Right cardiac atrium (tissue), 5 donors: ENCODE measurements around the gene HOPX. TPM values are rescaled to one million over a fixed set of nuclear protein-coding genes. Genes with fewer than 3 reads are reported as not detected.
"Not testable (repeated sequence)": the region's sequence is repeated elsewhere in the genome, so short reads cannot be mapped to it uniquely, and the experiment has no call there.

Experiments used
- ATAC-seq, 2 donors: fragments of 200-7000 bp; cut with Tn5 transposase; one replicate each; pipeline versions ENCODE4 v1.8.0 to v1.9.1; 2020; ENCODE audit warnings: moderate library complexity in 2 of 2, mild to moderate bottlenecking in 1 of 2
- DNase-seq, 3 donors: peaks; one replicate each; pipeline ENCODE4 v3.0.0-alpha.2; 2020
- H3K27ac ChIP-seq: one replicate; pipeline ENCODE4 v1.5.1; 2013; ENCODE audit warnings: mild to moderate bottlenecking, low read length, control low read depth, moderate library complexity
- H3K27me3 ChIP-seq: one replicate; pipeline ENCODE4 v1.6.1; 2013; ENCODE audit not compliant: control insufficient read depth, insufficient read depth
- H3K4me1 ChIP-seq: one replicate; pipeline ENCODE4 v1.6.1; 2013; ENCODE audit warnings: low read length; ENCODE audit not compliant: control insufficient read depth, insufficient read depth
- H3K4me3 ChIP-seq: one replicate; pipeline ENCODE4 v1.5.1; 2013; ENCODE audit warnings: low read length, control low read depth
- H3K9me3 ChIP-seq: one replicate; pipeline ENCODE4 v1.6.1; 2013; ENCODE audit warnings: low read length; ENCODE audit not compliant: control insufficient read depth
- WGBS: extraction: QIAGEN DNeasy Blood & Tissue Kit; methylation state at CpG from one replicate; pipeline ENCODE4 v1.1.7; 2013; 5-methylcytosine and 5-hydroxymethylcytosine counted together
- intact Hi-C, 4 donors: fragments of 100-400 bp; cut with DNase I; formaldehyde crosslinking; loops; one replicate each; pipeline versions ENCODE4 v1.11.0 to v1.14.0; 2022 to 2023
- polyA plus RNA-seq: library from polyadenylated mRNA; stranded (reverse); fragments of 200-250 nt; gene quantifications from one replicate; pipeline ENCODE4 v1.2.3, GENCODE V29; 2013
- total RNA-seq, 4 donors: library from RNA; stranded (reverse); fragmentation: NEBNext Ultra II Directional; extraction: Animal tissue kit (Norgen Biotek cat#: 25700); gene quantifications; one replicate each; pipeline ENCODE4 v1.2.1, GENCODE V29; 2021
- donor health status: healthy with polysubstance abuse.
- donor health status: DM: no; HTN: yes; CAD: no.
- donor health status: DM: no; HTN: no; CAD: no.
- donor health status: DM: no; HTN: yes; CAD: no; lungs with severe emphysema.
- donor health status: DM: yes; HTN: yes; CAD: no.

The HOPX gene
- total and polyA plus RNA-seq, 5 donors = 30.6 to 159 (median 72.1) TPM

GRCh38 chr4:56704089-56704871, 23.2 kb upstream of the HOPX start:
- intact Hi-C loops = no loop called here

GRCh38 chr4:56703378-56703777, 22.3 kb upstream of the HOPX start:
- intact Hi-C loops = no loop called here
- Histone ChIP-seq H3K4me3 (no peak overlapping the region), H3K4me1 (no peaks in the 10 kb centered on the region), H3K9me3 (no peaks in the 10 kb centered on the region), H3K27ac (no peak overlapping the region), H3K27me3 (no peaks in the 10 kb centered on the region)
- 59% methylated on average over 5 of the region's 5 CpGs for WGBS
- DNase-seq (no peak), ATAC-seq (no peak)

More at GRCh38 chr4:56704089-56704871, 23.2 kb upstream of the HOPX start:
- Histone ChIP-seq H3K27me3 (no peaks in the 10 kb centered on the region), H3K9me3 (no peaks in the 10 kb centered on the region), H3K27ac (no peak overlapping the region), H3K4me1 (no peaks in the 10 kb centered on the region), H3K4me3 (no peak overlapping the region)
- DNase-seq = peak in 1 of 3 donors; percentile 51
- peak; percentile 16 to 34 for ATAC-seq
- 63% methylated on average over 7 of the region's 7 CpGs for WGBS

GRCh38 chr4:56701644-56702043, 20.5 kb upstream of the HOPX start:
- DNase-seq = no peak
- no peaks in the 10 kb centered on the region for H3K27me3 ChIP-seq
- H3K27ac ChIP-seq = no peak overlapping the region
- no peak overlapping the region for H3K4me3 ChIP-seq
- WGBS = 57% methylated on average over 2 of the region's 2 CpGs
- ATAC-seq = no peak
- H3K9me3 ChIP-seq = no peaks in the 10 kb centered on the region
- intact Hi-C loops = no loop called here
- H3K4me1 ChIP-seq = no peaks in the 10 kb centered on the region

- WGBS = 78% methylated on average over 4 of the region's 4 CpGs
- DNase-seq (no peak), ATAC-seq (no peak)
Observed at GRCh38 chr4:56701161-56701480, 20.0 kb upstream of the HOPX start.

GRCh38 chr4:56699537-56700105, 18.5 kb upstream of the HOPX start:
- 58% methylated on average over 2 of the region's 2 CpGs for WGBS

More at GRCh38 chr4:56701161-56701480, 20.0 kb upstream of the HOPX start:
- intact Hi-C loops = no loop called here
- H3K4me3 ChIP-seq = no peak overlapping the region
- H3K4me1 ChIP-seq = no peaks in the 10 kb centered on the region
- no peak overlapping the region for H3K27ac ChIP-seq
- no peaks in the 10 kb centered on the region for H3K9me3 ChIP-seq
- H3K27me3 ChIP-seq = no peaks in the 10 kb centered on the region

GRCh38 chr4:56698329-56698728, 17.2 kb upstream of the HOPX start:
- H3K4me1 ChIP-seq = no peaks in the 10 kb centered on the region
- H3K27ac ChIP-seq = no peak overlapping the region
- intact Hi-C loops = no loop called here
- H3K9me3 ChIP-seq = no peaks in the 10 kb centered on the region
- 53% methylated on average over 4 of the region's 4 CpGs for WGBS
- H3K4me3 ChIP-seq = no peak overlapping the region
- H3K27me3 ChIP-seq = no peaks in the 10 kb centered on the region
- ATAC-seq (no peak), DNase-seq (no peak)

More at GRCh38 chr4:56699537-56700105, 18.5 kb upstream of the HOPX start:
- H3K4me1 ChIP-seq = no peaks in the 10 kb centered on the region
- intact Hi-C loops = no loop called here
- no peak overlapping the region for H3K27ac ChIP-seq
- no peak for DNase-seq
- no peaks in the 10 kb centered on the region for H3K27me3 ChIP-seq
- no peak for ATAC-seq
- H3K4me3 ChIP-seq = no peak overlapping the region
- no peaks in the 10 kb centered on the region for H3K9me3 ChIP-seq

- WGBS = 82% methylated on average over 5 of the region's 5 CpGs
- intact Hi-C loops = no loop called here
- no peak for ATAC-seq
- no peaks in the 10 kb centered on the region for H3K9me3 ChIP-seq
- no peak overlapping the region for H3K4me3 ChIP-seq
- no peak overlapping the region for H3K27ac ChIP-seq
- H3K27me3 ChIP-seq = no peaks in the 10 kb centered on the region
- no peaks in the 10 kb centered on the region for H3K4me1 ChIP-seq
- no peak for DNase-seq
Observed at GRCh38 chr4:56696056-56696455, 15.0 kb upstream of the HOPX start.

GRCh38 chr4:56693476-56693875, 12.4 kb upstream of the HOPX start:
- H3K4me3 ChIP-seq, H3K27ac ChIP-seq, DNase-seq, H3K4me1 ChIP-seq, ATAC-seq, intact Hi-C loops, H3K9me3 ChIP-seq, H3K27me3 ChIP-seq: not testable (repeated sequence)
- WGBS = 83% methylated on average over 22 of the region's 35 CpGs

GRCh38 chr4:56692576-56692975, 11.5 kb upstream of the HOPX start:
- Histone ChIP-seq H3K4me3 (no peak overlapping the region), H3K4me1 (no peaks in the 10 kb centered on the region), H3K27ac (no peak overlapping the region), H3K27me3 (no peaks in the 10 kb centered on the region), H3K9me3 (no peaks in the 10 kb centered on the region)
- ATAC-seq (no peak), DNase-seq (no peak)
- 41% methylated on average over 4 of the region's 4 CpGs for WGBS
- intact Hi-C loops = no loop called here

- ATAC-seq (no peak), DNase-seq (no peak)
- no peak overlapping the region for H3K4me3 ChIP-seq
- WGBS = 62% methylated on average over 3 of the region's 3 CpGs
- intact Hi-C loops = no loop called here
- H3K4me1 ChIP-seq = no peaks in the 10 kb centered on the region
- H3K9me3 ChIP-seq = no peaks in the 10 kb centered on the region
- H3K27ac ChIP-seq = no peak overlapping the region
- no peaks in the 10 kb centered on the region for H3K27me3 ChIP-seq
Observed at GRCh38 chr4:56691425-56691824, 10.3 kb upstream of the HOPX start.

GRCh38 chr4:56690393-56690792, 9.3 kb upstream of the HOPX start:
- Histone ChIP-seq H3K9me3 (no peaks in the 10 kb centered on the region), H3K4me1 (no peaks in the 10 kb centered on the region), H3K27me3 (no peaks in the 10 kb centered on the region), H3K27ac (no peak overlapping the region), H3K4me3 (no peak overlapping the region)
- ATAC-seq = no peak
- DNase-seq = no peak
- WGBS = 78% methylated on average over 1 of the region's 1 CpG
- intact Hi-C loops = no loop called here
